Pons (tissue), 1 donor: ENCODE data around the gene COG2.
"Not testable (repeated sequence)": the region's sequence is repeated elsewhere in the genome, so short reads cannot be mapped to it uniquely, and the experiment has no call there.

Experiments used
- DNase-seq: peaks from one replicate; pipeline ENCODE4 v3.0.0-alpha.2; 2016; ENCODE audit warnings: low spot score

COG2 gene

DNA sequence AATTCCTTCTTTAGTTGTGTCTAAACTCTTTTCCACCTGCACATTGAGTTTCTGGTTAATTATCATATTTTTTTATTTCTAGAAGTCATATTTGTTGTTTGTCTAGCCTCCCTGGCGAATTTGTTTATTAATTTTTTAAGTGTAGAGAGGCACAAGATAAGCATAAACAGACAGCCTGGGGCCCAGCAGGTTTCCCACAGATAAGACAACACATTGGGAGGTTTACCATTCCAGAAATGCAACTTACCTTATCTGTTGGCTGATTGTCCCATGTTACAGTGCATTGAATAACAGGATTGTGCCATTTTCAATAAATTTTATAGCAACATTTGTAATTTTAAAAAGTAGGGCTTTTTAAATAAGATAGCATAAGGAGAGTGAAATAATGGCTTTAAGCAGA, 34.9 kb downstream of the COG2 start:
- no peak for DNase-seq

- DNase-seq, result no peak
Observed at GRCh38 chr1:230679192-230679591, 36.9 kb downstream of the COG2 start.

DNA sequence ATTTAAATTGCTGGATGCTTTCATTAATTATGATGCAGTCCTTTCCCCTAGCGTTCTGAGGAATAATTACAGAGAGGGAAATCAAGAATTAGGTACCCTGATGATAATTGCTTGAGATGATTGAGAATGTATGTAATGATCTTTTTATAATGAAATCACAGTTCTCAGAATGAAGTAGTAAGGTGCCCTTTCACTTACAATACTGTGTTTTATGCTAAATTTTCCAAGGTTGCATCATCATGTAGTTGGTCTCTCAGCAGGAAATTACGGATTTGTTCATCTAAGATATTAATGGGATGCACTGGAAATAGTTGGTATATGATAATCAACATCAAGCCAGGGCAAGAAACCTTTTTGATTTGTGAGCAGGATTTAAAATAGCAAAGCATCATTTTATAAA, 37.5 kb downstream of the COG2 start:
- no peak for DNase-seq

- no peak for DNase-seq
Observed at GRCh38 chr1:230680300-230681025, 38.2 kb downstream of the COG2 start.

- DNase-seq, result no peak
Observed at GRCh38 chr1:230681599-230681998, 39.3 kb downstream of the COG2 start.

DNA sequence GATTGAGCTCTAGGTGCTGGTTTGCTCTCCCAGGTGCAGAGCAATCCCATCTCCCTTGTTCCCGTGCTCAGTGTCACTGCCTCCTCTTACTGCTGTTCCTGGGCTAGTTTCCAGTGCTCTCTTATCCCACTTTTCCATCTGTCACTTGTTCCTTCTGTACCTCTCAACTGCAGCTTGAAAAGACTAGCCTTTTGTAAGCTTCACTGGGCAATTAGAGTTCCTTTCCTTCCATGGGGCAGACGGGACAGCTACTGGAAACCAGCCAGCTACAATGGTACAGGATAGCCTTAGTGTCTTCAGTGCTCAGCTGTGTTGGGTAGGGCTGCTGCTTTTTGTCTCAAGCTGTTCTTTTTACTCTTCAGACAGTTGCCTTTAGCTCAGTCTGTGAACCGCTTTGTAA, 40.0 kb downstream of the COG2 start:
- peak; percentile 76 for DNase-seq

DNA sequence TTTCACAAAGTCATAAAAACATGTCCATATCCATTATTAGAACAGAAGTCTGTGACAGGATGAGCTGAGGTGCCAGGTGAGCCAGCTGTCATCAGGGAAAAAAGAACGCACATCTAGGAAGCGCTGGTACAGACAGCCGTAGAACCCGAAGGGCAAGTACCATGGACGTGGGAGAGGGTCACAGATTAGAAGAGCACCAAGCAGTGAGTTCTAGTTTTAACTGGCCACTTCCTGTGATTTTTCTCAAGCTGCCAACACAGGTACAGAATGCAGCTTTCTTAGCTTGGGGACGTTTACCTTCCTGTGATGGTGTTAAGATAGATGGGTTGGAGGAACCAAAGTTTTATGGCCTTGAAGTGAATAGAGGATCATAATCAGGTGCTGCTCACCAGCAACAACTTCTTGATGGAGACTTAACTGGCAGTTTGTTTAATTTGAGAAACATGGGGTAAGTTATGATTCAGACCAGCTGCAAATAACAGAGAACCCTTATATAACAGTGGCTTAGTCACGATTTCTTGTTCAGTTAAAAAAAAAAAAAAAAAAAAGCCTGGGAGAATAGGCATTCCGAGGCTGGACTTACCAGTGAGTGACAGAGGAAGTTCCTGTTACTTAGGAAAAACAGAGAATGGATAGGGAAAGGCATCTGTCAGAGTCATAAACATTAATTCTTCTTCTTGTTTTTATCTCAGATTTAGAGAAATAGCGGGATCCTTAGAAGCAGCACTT, 40.8 kb downstream of the COG2 start:
- no peak for DNase-seq

- no peak for DNase-seq
Observed at GRCh38 chr1:230684146-230684545, 41.9 kb downstream of the COG2 start.

DNA sequence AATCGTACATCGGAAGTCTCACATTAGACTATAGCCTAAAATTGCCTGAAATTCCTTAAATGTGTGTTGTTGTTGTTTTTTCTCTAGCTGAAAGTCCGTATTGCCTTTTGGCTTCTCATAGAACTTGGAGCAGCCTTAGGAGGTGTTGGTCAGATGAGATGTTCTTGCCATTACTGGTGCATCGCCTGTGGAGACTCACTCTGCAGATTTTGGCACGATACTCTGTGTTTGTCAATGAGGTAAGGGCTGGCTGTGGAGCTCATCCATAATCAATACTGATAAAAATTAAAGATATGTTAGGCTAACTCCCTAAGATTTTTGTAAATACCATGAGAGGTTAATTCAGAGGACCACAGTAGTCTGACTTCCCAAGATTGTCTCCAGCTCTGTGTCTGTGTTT, 42.7 kb downstream of the COG2 start:
- DNase-seq, result no peak

- DNase-seq, result no peak
Observed at GRCh38 chr1:230686747-230687146, 44.5 kb downstream of the COG2 start.

- DNase-seq, result no peak
Observed at GRCh38 chr1:230690101-230690500, 47.8 kb downstream of the COG2 start.

DNA sequence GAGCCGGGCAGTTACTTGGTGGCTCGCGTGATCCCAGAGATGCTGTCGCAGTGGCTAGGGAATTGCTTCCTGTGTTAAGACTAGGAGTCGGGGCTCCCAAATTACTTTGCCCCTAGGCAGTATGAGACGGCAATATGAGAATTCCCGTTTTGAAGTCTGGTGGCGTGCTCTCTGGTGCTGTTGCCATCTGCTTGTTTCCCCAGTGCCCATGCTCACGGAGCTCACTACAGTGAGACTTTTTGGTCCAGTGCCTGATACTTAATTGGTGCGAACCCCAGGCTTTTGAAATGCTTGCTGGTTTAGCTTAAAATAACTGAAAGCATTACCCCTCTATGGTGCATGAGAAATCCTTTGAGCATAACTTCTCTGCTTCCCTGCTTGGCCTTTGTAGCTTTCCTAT, 49.3 kb downstream of the COG2 start:
- DNase-seq, result no peak

GRCh38 chr1:230693221-230693620, 50.9 kb downstream of the COG2 start:
- peak; percentile 55 for DNase-seq

DNA sequence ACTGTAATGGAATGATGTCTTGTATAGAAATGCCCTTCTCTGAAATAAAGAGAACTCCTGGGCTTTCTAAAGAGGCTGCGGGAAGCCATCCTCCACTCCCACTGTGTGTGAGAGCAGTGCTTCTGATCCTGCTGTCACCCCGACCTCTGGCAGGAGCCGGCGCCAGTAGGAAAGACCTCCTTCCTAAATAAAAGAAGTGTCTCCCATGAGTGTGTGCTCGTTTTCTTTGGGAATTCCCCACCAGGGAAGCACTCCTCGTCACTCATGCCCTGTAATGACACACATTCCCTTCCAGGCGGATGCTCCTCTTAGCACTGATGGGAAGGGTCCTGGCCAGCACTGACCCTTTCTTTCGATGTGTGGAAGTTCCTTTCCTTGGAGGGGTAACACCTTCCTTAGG, 51.5 kb downstream of the COG2 start:
- DNase-seq, result no peak

- DNase-seq, result no peak
Observed at GRCh38 chr1:230694464-230694863, 52.2 kb downstream of the COG2 start.

GRCh38 chr1:230694991-230695390, 52.7 kb downstream of the COG2 start:
- DNase-seq, result no peak

- no peak for DNase-seq
Observed at GRCh38 chr1:230696218-230696617, 53.9 kb downstream of the COG2 start.

DNA sequence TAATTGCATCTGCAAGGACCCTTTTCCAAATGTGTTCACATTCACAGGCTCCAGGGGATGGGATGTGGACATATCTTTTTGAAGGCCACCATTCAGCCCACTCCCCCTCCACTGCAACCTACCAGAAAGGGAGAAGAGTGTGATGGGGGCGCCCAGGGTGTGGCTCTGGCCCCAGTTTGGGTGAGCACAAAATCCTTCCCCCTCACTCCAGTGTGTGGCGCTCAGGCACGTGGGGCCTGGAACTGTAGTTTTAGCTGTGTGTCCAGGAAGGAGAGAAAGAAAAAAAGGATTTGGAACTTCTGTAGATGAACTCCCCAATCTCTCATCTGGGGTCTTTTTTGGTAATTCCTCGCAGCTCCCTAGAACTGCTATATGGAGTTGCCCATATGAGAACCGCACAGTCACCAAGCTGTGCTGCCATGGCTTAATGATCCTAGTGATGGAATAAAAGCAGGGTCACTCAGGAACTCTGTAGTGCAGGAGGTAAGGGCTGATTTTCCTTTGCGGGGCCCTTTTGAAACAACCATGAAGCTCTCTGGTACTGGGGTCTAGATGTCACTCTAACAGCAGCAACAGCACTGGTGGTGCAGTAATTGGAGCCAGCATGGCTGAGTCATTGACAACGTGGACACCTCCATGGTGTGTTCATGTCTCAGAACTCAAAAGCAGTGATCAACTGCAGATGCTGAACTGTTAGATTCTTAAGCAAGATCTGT, 54.6 kb downstream of the COG2 start:
- DNase-seq, result no peak

- DNase-seq, result no peak
Observed at GRCh38 chr1:230698130-230698529, 55.8 kb downstream of the COG2 start.

GRCh38 chr1:230698964-230699363, 56.7 kb downstream of the COG2 start:
- DNase-seq, result not testable (repeated sequence)

GRCh38 chr1:230699716-230700115, 57.4 kb downstream of the COG2 start:
- no peak for DNase-seq

- DNase-seq, result no peak
Observed at GRCh38 chr1:230700132-230700531, 57.9 kb downstream of the COG2 start.

DNA sequence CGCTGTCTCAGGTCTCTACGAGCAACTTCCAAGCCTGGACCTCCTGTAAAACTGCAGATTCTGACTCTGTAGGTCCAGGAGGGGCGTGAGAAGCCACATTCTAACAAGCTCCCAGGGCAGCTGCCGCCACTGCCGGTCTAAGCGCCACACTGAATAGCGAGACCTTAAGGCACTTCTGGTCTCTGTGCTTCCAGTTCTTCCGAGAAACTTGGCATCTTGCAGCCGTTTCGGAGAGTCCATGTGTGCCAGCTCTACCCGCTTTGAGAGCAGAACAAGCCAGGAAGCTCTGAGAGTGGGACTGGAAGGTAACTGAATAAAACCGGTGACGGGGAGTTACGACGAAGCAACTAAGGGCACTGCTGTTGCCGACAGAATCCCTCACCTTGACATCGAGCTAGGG, 59.2 kb downstream of the COG2 start:
- DNase-seq, result peak; percentile 57
